Breast epithelium (tissue), 4 donors: ENCODE measurements around the gene TNFAIP8L3. TPM values are rescaled to one million over a fixed set of nuclear protein-coding genes. Genes with fewer than 3 reads are reported as not detected.
A peak's percentile ranks its signal among the peaks of the same experiment; 100 is the strongest.
"Not testable (repeated sequence)": the region's sequence is repeated elsewhere in the genome, so short reads cannot be mapped to it uniquely, and the experiment has no call there.

Experiments
- DNase-seq, 2 donors: peaks; one replicate each; pipeline ENCODE4 v3.0.0-alpha.2; 2019; ENCODE audit warnings: low spot score in 2 of 2
- H3K27ac ChIP-seq, 2 donors: fragments of 200-600 bp; sonication (generic) in 1 of 2; one replicate each; pipeline ENCODE4 v1.5.1; 2016 to 2019; ENCODE audit warnings: mild to moderate bottlenecking in 1 of 2
- H3K27me3 ChIP-seq, 2 donors: fragments of 200-600 bp; sonication (generic) in 1 of 2; one replicate each; pipeline versions ENCODE4 v1.5.1 to v1.6.0; 2017 to 2019; ENCODE audit warnings: control low read depth in 1 of 2, mild to moderate bottlenecking in 1 of 2
- H3K36me3 ChIP-seq: fragments of 200-600 bp; one replicate; pipeline ENCODE4 v1.5.1; 2019
- H3K4me1 ChIP-seq, 2 donors: fragments of 200-600 bp; sonication (generic); one replicate each; pipeline ENCODE4 v1.5.1; 2016 to 2019; ENCODE audit warnings: control low read depth in 1 of 2
- H3K4me3 ChIP-seq, 3 donors: fragments of 200-600 bp; sonication (generic); 1 replicate in 2 of 3; 2 replicates in 1 of 3; pipeline ENCODE4 v1.5.1; 2016 to 2019; ENCODE audit warnings: mild to moderate bottlenecking in 3 of 3, moderate library complexity in 2 of 3
- H3K9me3 ChIP-seq, 2 donors: fragments of 200-600 bp; sonication (generic) in 1 of 2; one replicate each; pipeline ENCODE4 v1.5.1; 2016 to 2019; ENCODE audit warnings: control low read depth in 1 of 2
- POLR2A ChIP-seq: fragments of 450-650 bp; IDR thresholded peaks from one replicate; pipeline ENCODE4 v1.6.1; 2016; ENCODE audit warnings: antibody characterized with exemption, mild to moderate bottlenecking, moderate library complexity
- POLR2AphosphoS5 ChIP-seq, 3 donors: sonication (generic); formaldehyde crosslinking; IDR thresholded peaks; one replicate each; pipeline ENCODE4 v1.6.1; 2017; ENCODE audit warnings: antibody characterized with exemption in 3 of 3
- intact Hi-C: fragments of 100-400 bp; cut with DNase I; formaldehyde crosslinking; loops from one replicate; pipeline ENCODE4 v1.15.1; 2023; ENCODE audit warnings: low total_unique reads
- total RNA-seq, 3 donors: library from RNA; depleted of rRNA; stranded (reverse); fragments of >200 nt; gene quantifications; one replicate each; pipeline ENCODE4 v1.1.0, GENCODE V29; 2016
- TF ChIP-seq, protein P1 (sequence below), 3 donors: fragments of 450-650 bp; IDR thresholded peaks; one replicate each; pipeline ENCODE4 v1.5.1; 2016 to 2017; ENCODE audit warnings: antibody characterized with exemption in 3 of 3, mild to moderate bottlenecking in 3 of 3, moderate library complexity in 3 of 3

The TNFAIP8L3 gene
- total RNA-seq = 1 to 10 TPM; 2.5 to 4.3 (median 4.0) TPM

GRCh38 chr15:51094606-51095569 lies at the start of gene TNFAIP8L3:
Gene TNFAIP8L3 (minus strand): TSS chr15:51094906. CDS start chr15:51094595, 311 bp downstream.
- peak within 1 kb of the TSS; percentile 56 to 80 (median 66) for H3K4me3 ChIP-seq
- intact Hi-C loops = no loop called here
- no peaks in the 10 kb centered on the region for H3K36me3 ChIP-seq
- H3K4me1 ChIP-seq = peaks cover 0 to 6% of the 10 kb centered on the region in 2 donors
- H3K9me3 ChIP-seq = no peaks in the 10 kb centered on the region
- peak within 1 kb of the TSS in 1 of 2 donors; percentile 67 for H3K27ac ChIP-seq
- TF ChIP-seq, protein P1, sequence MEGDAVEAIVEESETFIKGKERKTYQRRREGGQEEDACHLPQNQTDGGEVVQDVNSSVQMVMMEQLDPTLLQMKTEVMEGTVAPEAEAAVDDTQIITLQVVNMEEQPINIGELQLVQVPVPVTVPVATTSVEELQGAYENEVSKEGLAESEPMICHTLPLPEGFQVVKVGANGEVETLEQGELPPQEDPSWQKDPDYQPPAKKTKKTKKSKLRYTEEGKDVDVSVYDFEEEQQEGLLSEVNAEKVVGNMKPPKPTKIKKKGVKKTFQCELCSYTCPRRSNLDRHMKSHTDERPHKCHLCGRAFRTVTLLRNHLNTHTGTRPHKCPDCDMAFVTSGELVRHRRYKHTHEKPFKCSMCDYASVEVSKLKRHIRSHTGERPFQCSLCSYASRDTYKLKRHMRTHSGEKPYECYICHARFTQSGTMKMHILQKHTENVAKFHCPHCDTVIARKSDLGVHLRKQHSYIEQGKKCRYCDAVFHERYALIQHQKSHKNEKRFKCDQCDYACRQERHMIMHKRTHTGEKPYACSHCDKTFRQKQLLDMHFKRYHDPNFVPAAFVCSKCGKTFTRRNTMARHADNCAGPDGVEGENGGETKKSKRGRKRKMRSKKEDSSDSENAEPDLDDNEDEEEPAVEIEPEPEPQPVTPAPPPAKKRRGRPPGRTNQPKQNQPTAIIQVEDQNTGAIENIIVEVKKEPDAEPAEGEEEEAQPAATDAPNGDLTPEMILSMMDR (IDR thresholded peaks at IDR 0.05) = no peak
- TF ChIP-seq POLR2AphosphoS5 (IDR thresholded peaks at IDR 0.05) (no peak), POLR2A (no peak)
- no peak for DNase-seq
- H3K27me3 ChIP-seq = peaks cover 3 to 27% of the 10 kb centered on the region in 2 donors

GRCh38 chr15:51144021-51144532 lies 49.4 kb upstream of the TNFAIP8L3 start:
- Histone ChIP-seq H3K27me3 (no peaks in the 10 kb centered on the region), H3K4me1 (no peaks in the 10 kb centered on the region), H3K36me3 (no peaks in the 10 kb centered on the region), H3K27ac (no peak overlapping the region), H3K9me3 (peaks cover 0 to 6% of the 10 kb centered on the region in 2 donors), H3K4me3 (no peak overlapping the region)
- DNase-seq = no peak
- intact Hi-C loops = no loop called here
- TF ChIP-seq POLR2A (no peak), POLR2AphosphoS5 (IDR thresholded peaks at IDR 0.05) (no peak)
- TF ChIP-seq, protein P1 (IDR thresholded peaks at IDR 0.05) = no peak

DNA sequence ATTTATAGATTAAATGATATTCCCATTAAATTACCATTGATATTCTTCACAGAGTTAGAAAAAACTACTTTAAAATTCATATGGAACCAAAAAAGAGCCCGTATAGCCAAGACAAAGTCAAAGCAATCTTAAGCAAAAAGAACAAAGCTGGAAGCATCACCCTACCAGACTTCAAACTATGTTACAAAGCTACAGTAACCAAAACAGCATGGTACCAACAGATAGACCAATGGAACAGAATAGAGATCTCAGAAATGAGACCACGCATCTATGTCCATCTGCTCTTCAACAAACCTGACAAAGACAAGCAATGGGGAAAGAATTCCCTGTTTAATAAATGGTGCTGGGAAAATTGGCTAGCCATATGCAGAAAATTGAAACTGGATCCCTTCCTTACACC lies 45.6 kb upstream of the TNFAIP8L3 start:
- H3K36me3 ChIP-seq, H3K27ac ChIP-seq, H3K4me3 ChIP-seq, DNase-seq, H3K27me3 ChIP-seq, intact Hi-C loops, H3K4me1 ChIP-seq, H3K9me3 ChIP-seq: not testable (repeated sequence)

DNA sequence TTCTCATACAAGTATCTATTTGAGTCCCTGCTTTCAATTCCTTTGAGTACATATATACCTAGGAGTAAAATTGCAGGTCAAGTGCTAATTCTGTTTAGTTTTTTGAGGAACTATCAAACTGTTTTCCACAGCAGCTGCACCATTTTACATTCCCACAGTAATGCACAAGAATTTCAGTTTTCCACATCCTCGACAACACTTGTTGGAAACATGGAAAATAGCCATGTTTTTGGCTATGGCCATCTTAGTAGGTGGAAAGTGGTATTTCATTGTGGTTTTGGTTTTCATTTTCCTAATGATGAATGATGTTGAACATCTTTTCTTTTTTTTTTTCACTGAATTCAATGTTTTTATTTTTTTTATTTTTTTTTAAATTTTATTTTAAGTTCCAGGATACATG lies 44.4 kb upstream of the TNFAIP8L3 start:
- Histone ChIP-seq H3K4me3 (no peak overlapping the region), H3K36me3 (no peaks in the 10 kb centered on the region), H3K9me3 (peaks cover 0 to 6% of the 10 kb centered on the region in 2 donors), H3K27ac (no peak overlapping the region), H3K4me1 (peaks cover 0 to 5% of the 10 kb centered on the region in 2 donors), H3K27me3 (no peaks in the 10 kb centered on the region)
- no peak for DNase-seq
- TF ChIP-seq POLR2AphosphoS5 (IDR thresholded peaks at IDR 0.05) (no peak), POLR2A (no peak)
- TF ChIP-seq, protein P1 (IDR thresholded peaks at IDR 0.05) = no peak
- intact Hi-C loops = no loop called here

- peaks cover 0 to 5% of the 10 kb centered on the region in 2 donors for H3K4me1 ChIP-seq
- H3K9me3 ChIP-seq = peaks cover 0 to 6% of the 10 kb centered on the region in 2 donors
- DNase-seq = no peak
- TF ChIP-seq POLR2AphosphoS5 (IDR thresholded peaks at IDR 0.05) = no peak
- TF ChIP-seq, protein P1 (IDR thresholded peaks at IDR 0.05) = no peak
- H3K27ac ChIP-seq = peak overlapping the region in 1 of 2 donors; percentile 38
- H3K4me3 ChIP-seq = no peak overlapping the region
- intact Hi-C loops = no loop called here
- no peaks in the 10 kb centered on the region for H3K36me3 ChIP-seq
- H3K27me3 ChIP-seq = no peaks in the 10 kb centered on the region
These were observed 43.2 kb upstream of the TNFAIP8L3 start for GRCh38 chr15:51137880-51138430.
